ENCODE results near the gene SLC13A5. TPM values are rescaled to one million over a fixed set of nuclear protein-coding genes. Genes with fewer than 3 reads are reported as not detected.

The SLC13A5 gene
- total and polyA plus RNA-seq, 10 of the 15 experiments (the other 5 are each of a cell fraction or from before 2014, with no cell fraction given): 0.23 TPM; not detected in 9

GRCh38 chr17:6677158-6677831, 35.9 kb downstream of the SLC13A5 start:
- Histone ChIP-seq H3K79me2 (ENCODE audit: control insufficient read depth, insufficient read depth, low read length) (no peaks in the 10 kb centered on the region), H3K9me3 (replicated peaks; ENCODE audit: control insufficient read depth, insufficient read depth, low read length) (no peaks in the 10 kb centered on the region), H4K20me1 (ENCODE audit: control insufficient read depth, insufficient read depth) (no peaks in the 10 kb centered on the region), H3K4me2 (ENCODE audit: control insufficient read depth, insufficient read depth) (no peak overlapping the region), H3K4me1 (ENCODE audit: control insufficient read depth, insufficient read depth, low read length) (peaks cover 4% of the 10 kb centered on the region; the same call in 1 of the 2 replicates), H3K9ac (ENCODE audit: control insufficient read depth, insufficient read depth, low read length) (no peak overlapping the region), H3K4me3 (no peak overlapping the region), H3K27ac (ENCODE audit: control insufficient read depth, insufficient read depth) (no peak overlapping the region), H3K36me3 (ENCODE audit: control insufficient read depth in 2 of 2, insufficient read depth in 2 of 2, low read length in 1 of 2) (no peaks in the 10 kb centered on the region), H3K27me3 (replicated peaks in 1 of 2; ENCODE audit: control insufficient read depth in 2 of 2, insufficient read depth in 2 of 2, low read length in 1 of 2) (peaks cover 0 to 5% of the 10 kb centered on the region in 2 experiments; a peak in 3 of 4 replicates), H2AFZ (ENCODE audit: control insufficient read depth, low read depth, low read length) (no peak overlapping the region)
- intact Hi-C loops (cut with micrococcal nuclease; ENCODE audit: unreplicated experiment): no loop called here
- SMC1A ChIA-PET (ENCODE audit: uncharacterized antibody, unreplicated experiment): no interaction called here
- DNase-seq (ENCODE audit: low read depth, low spot score) (no peak), FAIRE-seq (no peak), ATAC-seq (peak; percentile 45)
- RAD21 ChIA-PET (ENCODE audit: unreplicated experiment): no interaction called here
- in situ Hi-C loops (cut with MboI): no loop called here
- POLR2A ChIA-PET: no interaction called here
- WGBS (ENCODE audit: insufficient coverage, insufficient replicate concordance, low lambda C conversion rate, missing lambda C conversion rate): 9% methylated on average over 15 of the region's 16 CpGs
- CTCF ChIA-PET: interaction anchor here (0.9 kb wide), 1 partner anchor 327 kb away, joined by 3 read pairs; no protein-coding TSS in a partner anchor
- TF ChIP-seq RUNX3 (IDR thresholded peaks at IDR 0.05; ENCODE audit: low read length) (peak; percentile 81), NFYB (IDR thresholded peaks at IDR 0.05; ENCODE audit: insufficient read depth, low read depth, low read length) (no peak)
- no TSS peak for BruUV-seq (replicated peaks)

- H4K20me1 ChIP-seq (ENCODE audit: control insufficient read depth, insufficient read depth): no peaks in the 10 kb centered on the region
- RAD21 ChIA-PET (ENCODE audit: unreplicated experiment): no interaction called here
- TF ChIP-seq PRDM15 (CRISPR knock-in tag; IDR thresholded peaks at IDR 0.05): no peak
- TF ChIP-seq BRCA1 (IDR thresholded peaks at IDR 0.05; ENCODE audit: low read depth, low read length): no peak
- no peaks in the 10 kb centered on the region for H3K9me3 ChIP-seq (replicated peaks; ENCODE audit: control insufficient read depth, insufficient read depth, low read length)
- 26% methylated on average over 6 of the region's 6 CpGs for WGBS (ENCODE audit: insufficient coverage, insufficient replicate concordance, low lambda C conversion rate, missing lambda C conversion rate)
- H3K27ac ChIP-seq (ENCODE audit: control insufficient read depth, insufficient read depth): no peak overlapping the region
- intact Hi-C loops (cut with micrococcal nuclease; ENCODE audit: unreplicated experiment): no loop called here
- DNase-seq (ENCODE audit: low read depth, low spot score) (no peak), ATAC-seq (no peak), FAIRE-seq (no peak)
- CTCF ChIA-PET: interaction anchor here (0.9 to 1.1 kb wide), 2 partner anchors 166 to 328 kb away, joined by 3 read pairs; no protein-coding TSS in a partner anchor
- H3K4me1 ChIP-seq (ENCODE audit: control insufficient read depth, insufficient read depth, low read length): peaks cover 4% of the 10 kb centered on the region; the same call in 1 of the 2 replicates
- H3K36me3 ChIP-seq (ENCODE audit: control insufficient read depth in 2 of 2, insufficient read depth in 2 of 2, low read length in 1 of 2): no peaks in the 10 kb centered on the region
- H3K4me3 ChIP-seq: no peak overlapping the region
- SMC1A ChIA-PET (ENCODE audit: uncharacterized antibody, unreplicated experiment): no interaction called here
- no peak overlapping the region for H3K4me2 ChIP-seq (ENCODE audit: control insufficient read depth, insufficient read depth)
- peaks cover 0 to 5% of the 10 kb centered on the region in 2 experiments; a peak in 3 of 4 replicates for H3K27me3 ChIP-seq (replicated peaks in 1 of 2; ENCODE audit: control insufficient read depth in 2 of 2, insufficient read depth in 2 of 2, low read length in 1 of 2)
- H3K79me2 ChIP-seq (ENCODE audit: control insufficient read depth, insufficient read depth, low read length): no peaks in the 10 kb centered on the region
- H2AFZ ChIP-seq (ENCODE audit: control insufficient read depth, low read depth, low read length): no peak overlapping the region
- no peak overlapping the region for H3K9ac ChIP-seq (ENCODE audit: control insufficient read depth, insufficient read depth, low read length)
- no TSS peak for BruUV-seq (replicated peaks)
- POLR2A ChIA-PET: no interaction called here
- in situ Hi-C loops (cut with MboI): no loop called here
Measured at GRCh38 chr17:6676802-6677157, 36.4 kb downstream of the SLC13A5 start.
